ENCODE data around the gene DLEC1.
A peak's percentile ranks its signal among the peaks of the same experiment; 100 is the strongest.
"Not testable (repeated sequence)": the region's sequence is repeated elsewhere in the genome, so short reads cannot be mapped to it uniquely, and the experiment has no call there.

DLEC1 gene

DNA sequence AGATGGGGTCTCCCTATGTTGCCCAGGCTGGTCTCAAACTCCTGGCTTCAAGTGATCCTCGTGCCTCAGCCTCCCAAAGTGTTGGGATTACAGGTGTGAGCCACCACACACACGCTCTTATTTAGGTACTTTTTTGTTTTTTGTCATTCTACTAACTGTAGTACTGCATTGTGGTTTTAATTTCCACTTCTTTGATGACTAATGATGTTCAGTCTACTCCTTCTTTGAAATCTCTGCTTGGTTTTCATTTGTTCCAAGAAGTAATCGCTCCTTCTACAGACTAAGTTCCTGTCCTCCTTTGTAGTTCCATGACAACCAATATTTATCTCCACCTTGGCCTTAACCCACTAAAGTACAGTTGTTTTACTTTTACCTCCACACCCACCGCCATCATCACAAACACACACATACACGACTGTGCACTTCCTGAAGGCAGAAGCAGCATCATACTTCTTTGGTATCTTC, 529 bp upstream of the DLEC1 start:
- DNase-seq = peak in 3 of 5 donors; percentile 22 to 88 (median 27)

DNA sequence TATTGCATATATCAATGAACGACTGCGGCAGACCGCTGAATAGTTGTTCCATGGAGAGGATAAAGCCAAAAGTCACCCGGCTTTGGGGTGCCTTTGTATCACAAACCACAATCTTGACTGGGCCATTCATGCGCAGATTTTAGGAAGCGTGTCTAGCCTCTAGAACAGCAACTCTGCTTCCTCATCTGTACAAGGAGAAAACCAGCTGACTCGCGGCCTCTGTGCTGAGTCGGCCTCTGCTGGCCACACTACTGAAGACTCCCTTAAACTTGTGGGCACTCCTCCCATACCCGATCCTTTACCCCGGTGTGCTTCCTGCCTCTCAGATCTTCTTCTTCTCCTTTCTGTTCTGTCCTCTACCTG, 872 bp downstream of the DLEC1 start:
- peak; percentile 23 to 79 (median 51) for DNase-seq

DNA sequence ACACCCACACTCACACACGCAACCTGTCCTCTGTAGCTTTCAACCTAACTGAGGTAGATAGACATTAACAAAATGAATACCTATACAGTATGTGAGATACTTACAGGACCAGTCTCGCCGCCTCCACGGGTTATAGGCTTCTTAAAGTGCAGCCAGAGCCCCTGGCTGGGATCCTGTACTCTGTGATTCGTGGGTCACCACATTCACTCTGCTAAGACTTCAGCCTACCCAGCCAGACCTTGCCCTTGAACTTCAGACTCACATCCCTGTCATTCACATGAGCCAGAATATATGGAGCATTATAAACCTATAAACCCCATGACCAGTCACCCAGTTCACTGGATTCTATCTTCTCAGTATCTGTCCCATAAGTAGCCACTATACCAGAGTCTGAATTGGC, 1.4 kb downstream of the DLEC1 start:
- DNase-seq = no peak

- no peak for DNase-seq
These were observed 4.5 kb downstream of the DLEC1 start for GRCh38 chr3:38043486-38043885.

GRCh38 chr3:38046027-38046426, 7.0 kb downstream of the DLEC1 start:
- DNase-seq = no peak

- no peak for DNase-seq
These were observed 7.8 kb downstream of the DLEC1 start for GRCh38 chr3:38046821-38047220.

DNA sequence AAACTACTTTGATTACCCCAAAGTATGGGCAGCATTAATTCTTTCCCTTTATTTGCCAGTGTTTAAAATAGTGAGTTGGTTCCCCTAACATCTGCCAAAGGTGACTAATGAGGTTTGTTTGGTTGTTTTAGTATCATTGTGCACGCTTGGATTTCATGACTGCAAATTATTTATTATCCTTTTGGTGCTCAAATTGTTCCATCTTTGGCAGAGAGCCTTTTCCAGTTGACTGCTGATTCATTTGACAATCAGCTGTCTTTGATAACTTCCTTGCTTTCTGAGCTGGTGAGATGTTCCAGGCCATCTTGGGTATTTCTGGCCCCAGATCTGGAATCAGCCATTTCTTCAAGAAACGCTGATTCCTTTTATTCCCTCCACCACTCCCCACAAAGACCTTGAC, 8.9 kb downstream of the DLEC1 start:
- no peak for DNase-seq

GRCh38 chr3:38049358-38050126, 10.5 kb downstream of the DLEC1 start:
- no peak for DNase-seq

DNA sequence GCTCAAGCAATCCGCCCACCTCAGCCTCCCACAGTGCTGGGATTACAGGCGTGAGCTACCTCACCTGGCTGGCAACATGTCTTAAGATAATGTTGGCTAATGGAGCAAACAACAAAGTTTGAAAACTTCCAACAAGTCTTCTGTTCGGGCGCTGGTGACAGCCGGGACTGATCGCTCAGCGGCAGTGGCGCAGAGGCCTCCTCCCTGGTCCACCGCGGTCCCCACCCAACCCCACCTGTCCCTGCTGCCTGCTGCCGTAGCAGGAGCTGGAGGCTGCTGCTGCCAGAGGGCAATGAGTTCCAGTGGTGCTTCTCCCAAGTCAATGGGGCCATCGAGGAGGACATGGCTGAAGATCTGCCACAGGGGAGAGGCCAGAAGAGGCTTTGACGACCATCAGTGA, 12.1 kb downstream of the DLEC1 start:
- no peak for DNase-seq

DNA sequence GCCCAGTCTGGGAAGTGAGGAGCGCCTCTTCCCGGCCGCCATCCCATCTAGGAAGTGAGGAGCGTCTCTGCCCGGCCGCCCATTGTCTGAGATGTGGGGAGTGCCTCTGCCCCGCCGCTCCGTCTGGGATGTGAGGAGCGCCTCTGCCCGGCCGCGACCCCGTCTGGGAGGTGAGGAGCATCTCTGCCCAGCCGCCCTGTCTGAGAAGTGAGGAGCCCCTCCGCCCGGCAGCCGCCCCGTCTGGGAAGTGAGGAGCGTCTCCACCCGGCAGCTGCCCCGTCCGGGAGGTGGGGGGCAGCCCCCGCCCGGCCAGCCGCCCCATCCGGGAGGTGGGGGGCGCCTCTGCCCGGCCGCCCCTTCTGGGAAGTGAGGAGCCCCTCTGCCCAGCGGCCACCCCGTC, 14.3 kb downstream of the DLEC1 start:
- not testable (repeated sequence) for DNase-seq

DNA sequence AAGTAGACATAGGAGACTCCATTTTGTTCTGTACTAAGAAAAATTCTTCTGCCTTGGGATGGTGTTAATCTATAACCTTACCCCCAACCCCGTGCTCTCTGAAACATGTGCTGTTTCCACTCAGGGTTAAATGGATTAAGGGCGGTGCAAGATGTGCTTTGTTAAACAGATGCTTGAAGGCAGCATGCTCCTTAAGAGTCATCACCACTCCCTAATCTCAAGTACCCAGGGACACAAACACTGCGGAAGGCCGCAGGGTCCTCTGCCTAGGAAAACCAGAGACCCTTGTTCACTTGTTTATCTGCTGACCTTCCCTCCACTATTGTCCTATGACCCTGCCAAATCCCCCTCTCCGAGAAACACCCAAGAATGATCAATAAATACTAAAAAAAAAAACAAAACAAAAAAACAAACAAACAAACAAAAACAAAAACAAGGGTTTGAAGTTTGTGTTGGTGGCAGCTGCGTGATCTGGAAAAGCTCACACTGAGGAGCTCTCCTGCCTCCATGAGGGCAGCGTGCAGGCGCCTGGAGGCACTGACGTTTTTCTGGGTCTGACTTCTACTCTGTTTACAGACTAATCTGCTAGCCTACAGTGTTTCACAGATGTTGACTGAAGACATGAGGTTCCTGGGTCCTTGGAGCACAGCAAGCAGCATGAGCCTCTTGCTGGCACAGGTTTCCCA, 14.9 kb downstream of the DLEC1 start:
- not testable (repeated sequence) for DNase-seq

DNA sequence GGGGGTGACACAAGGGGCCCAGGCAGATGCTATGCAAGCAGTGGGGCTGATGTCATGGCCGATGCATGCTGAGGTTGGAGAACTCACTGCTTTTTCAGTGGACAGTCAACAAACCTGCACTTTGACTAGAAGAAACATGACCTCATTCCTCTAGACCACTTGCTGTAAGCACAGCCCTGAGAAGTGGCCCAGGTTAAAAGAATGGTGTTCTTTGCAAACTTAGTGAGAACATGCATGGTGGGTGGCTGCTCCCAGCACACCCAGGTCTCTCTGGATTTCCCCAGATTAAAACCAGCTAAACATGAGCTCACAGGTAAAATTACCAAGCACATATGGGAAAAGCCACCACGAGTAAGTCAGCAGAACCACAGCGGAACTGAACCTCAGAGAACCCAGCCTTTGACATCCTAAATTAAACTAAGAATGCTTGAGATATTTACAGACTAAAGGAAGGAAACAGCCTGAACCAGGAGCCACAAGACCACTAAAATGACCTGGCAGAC, 15.5 kb downstream of the DLEC1 start:
- no peak for DNase-seq

- DNase-seq = no peak
These were observed 20.1 kb downstream of the DLEC1 start for GRCh38 chr3:38059148-38059547.

DNA sequence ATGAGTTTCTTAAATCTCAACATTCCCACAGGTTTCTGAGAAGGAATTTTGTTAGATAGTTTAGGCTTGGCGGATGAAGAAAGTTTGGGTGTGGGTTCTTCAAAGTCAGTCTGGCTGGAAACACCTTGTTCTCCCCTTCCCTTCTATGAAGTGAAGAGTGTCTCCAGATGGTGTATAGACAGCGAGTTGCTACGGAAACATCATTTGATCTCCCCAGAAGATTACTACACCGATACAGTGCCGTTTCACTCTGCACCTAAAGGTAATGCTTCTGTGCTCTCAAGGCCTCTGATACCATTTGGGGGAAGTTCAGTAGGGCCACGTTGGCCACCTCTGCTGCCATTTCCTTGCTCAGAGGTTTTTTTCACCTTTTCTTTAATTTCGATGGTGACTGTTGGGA, 20.6 kb downstream of the DLEC1 start:
- DNase-seq = no peak

GRCh38 chr3:38062809-38063208, 23.8 kb downstream of the DLEC1 start:
- no peak for DNase-seq

DNA sequence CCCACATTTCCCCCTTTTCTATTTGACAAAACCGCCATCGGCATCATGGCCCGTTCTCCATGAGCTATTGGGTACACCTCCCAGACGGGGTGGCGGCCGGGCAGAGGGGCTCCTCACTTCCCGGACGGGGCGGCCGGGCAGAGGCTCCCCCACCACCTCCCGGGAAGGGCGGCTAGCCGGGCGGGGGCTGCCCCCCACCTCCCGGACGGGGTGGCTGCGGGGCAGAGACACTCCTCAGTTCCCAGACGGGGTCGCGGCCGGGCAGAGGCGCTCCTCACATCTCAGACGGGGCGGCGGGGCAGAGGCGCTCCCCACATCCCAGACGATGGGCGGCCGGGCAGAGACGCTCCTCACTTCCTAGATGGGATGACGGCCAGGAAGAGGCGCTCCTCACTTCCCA, 25.4 kb downstream of the DLEC1 start:
- DNase-seq = not testable (repeated sequence)

DNA sequence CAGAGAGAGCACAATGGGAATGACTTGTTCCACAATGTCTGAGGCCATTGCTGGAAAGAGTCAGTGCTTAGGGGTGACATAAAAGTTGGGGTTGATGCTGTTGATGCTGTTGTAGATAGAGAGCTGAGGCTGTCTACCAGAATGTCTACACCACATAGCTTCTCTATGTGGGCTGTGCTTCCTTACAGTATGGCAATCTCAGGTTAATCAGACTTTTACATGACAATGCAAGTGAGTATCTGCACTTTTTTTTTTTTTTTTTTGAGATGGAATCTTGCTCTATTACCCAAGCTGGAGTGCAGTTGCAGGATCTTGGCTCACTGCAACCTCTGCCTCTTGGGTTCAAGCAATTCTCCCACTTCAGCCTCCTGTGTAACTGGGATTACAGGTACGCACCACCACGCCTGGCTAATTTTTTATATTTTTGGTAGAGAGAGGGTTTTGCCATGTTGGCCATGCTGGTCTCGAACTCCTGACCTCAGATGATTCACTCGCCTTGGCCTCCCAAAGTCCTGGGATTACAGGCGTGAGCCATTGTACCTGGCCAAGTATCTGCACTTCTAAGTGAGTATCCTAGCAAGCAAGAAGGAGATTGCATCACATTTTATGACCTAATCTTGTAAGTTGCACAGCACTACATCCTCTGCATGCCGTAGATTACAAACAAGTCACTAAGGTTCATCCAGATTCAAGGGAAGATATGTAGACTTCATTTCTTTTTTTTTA, 28.7 kb downstream of the DLEC1 start:
- DNase-seq = no peak

GRCh38 chr3:38070013-38070412, 31.0 kb downstream of the DLEC1 start:
- no peak for DNase-seq

- DNase-seq = not testable (repeated sequence)
These were observed 38.1 kb downstream of the DLEC1 start for GRCh38 chr3:38077073-38077472.

DNA sequence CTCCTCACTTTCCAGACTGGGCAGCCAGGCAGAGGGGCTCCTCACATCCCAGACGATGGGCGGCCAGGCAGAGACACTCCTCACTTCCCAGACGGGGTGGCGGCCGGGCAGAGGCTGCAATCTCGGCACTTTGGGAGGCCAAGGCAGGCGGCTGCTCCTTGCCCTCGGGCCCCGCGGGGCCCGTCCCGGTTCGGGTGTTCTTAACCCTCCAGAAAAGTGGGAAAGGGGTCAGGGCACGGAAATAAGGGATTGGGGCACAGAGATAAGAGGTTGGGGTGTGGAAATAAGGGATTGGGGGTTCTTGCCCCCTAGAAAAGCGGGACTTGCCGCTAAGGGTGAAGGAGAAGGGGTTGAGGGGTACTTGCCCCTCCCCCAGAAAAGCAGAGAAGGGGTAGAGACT, 43.3 kb downstream of the DLEC1 start:
- DNase-seq = not testable (repeated sequence)

GRCh38 chr3:38083254-38083653, 44.2 kb downstream of the DLEC1 start:
- not testable (repeated sequence) for DNase-seq

GRCh38 chr3:38083871-38084333, 44.9 kb downstream of the DLEC1 start:
- DNase-seq = no peak

All from T-helper 1 cell (primary cell).